H1 (cell line): Measurements from ENCODE around the gene RAP2B. TPM values are rescaled to one million over a fixed set of nuclear protein-coding genes. Genes with fewer than 3 reads are reported as not detected.

Source experiments
- CTCF ChIA-PET: fragments of 300-600 bp; sonication (Branson Sonifier 250); formaldehyde crosslinking; loops from one replicate; lab custom pipeline; 2021; ENCODE audit not compliant: partially characterized antibody; lab: Charles Lee
- POLR2A ChIA-PET: fragments of 300-600 bp; sonication (Branson Sonifier 250); formaldehyde crosslinking; loops from one replicate; lab custom pipeline; 2021; ENCODE audit warnings: inconsistent platforms; ENCODE audit not compliant: partially characterized antibody; lab: Charles Lee
- DNase-seq, 2 experiments: peaks; one replicate each; pipeline versions ENCODE4 v3.0.0 to v3.0.0-alpha.2; 2010 to 2022; ENCODE audit warnings: low spot score in 2 of 2, low read depth in 1 of 2, mixed read lengths in 1 of 2
- FAIRE-seq: peaks from 2 replicates; lab custom pipeline; 2011; peaks lifted over from hg19 to GRCh38; lab: Jason Lieb, UNC
- H2AFZ ChIP-seq: 2 replicates; pipeline ENCODE4 v1.8.1; 2012; ENCODE audit warnings: low read length, inconsistent platforms
- H2AK5ac ChIP-seq: 2 replicates; pipeline ENCODE4 v1.6.1; 2013; ENCODE audit warnings: low read depth, low read length
- H2BK120ac ChIP-seq: replicated peaks from 2 replicates; pipeline ENCODE3; 2013; ENCODE audit warnings: low read depth, low read length, inconsistent platforms
- H2BK12ac ChIP-seq: 2 replicates; pipeline ENCODE4 v1.6.1; 2013; ENCODE audit warnings: low read depth, low read length
- H2BK15ac ChIP-seq: 2 replicates; pipeline ENCODE4 v1.6.1; 2013; ENCODE audit warnings: low read length
- H2BK20ac ChIP-seq: 2 replicates; pipeline ENCODE4 v1.6.1; 2013; ENCODE audit warnings: low read length
- H2BK5ac ChIP-seq: 2 replicates; pipeline ENCODE4 v1.6.1; 2013; ENCODE audit warnings: low read depth, low read length
- H3K14ac ChIP-seq: 2 replicates; pipeline ENCODE4 v1.6.1; 2013; ENCODE audit warnings: inconsistent platforms; ENCODE audit not compliant: insufficient read length
- H3K18ac ChIP-seq: 2 replicates; pipeline ENCODE4 v1.6.1; 2013; ENCODE audit warnings: low read length; ENCODE audit errors: extremely low read depth
- H3K23ac ChIP-seq: 2 replicates; pipeline ENCODE4 v1.6.1; 2013; ENCODE audit warnings: inconsistent platforms; ENCODE audit not compliant: insufficient read length
- H3K23me2 ChIP-seq: 2 replicates; pipeline ENCODE4 v1.6.1; 2013; ENCODE audit warnings: low read depth, low read length
- H3K27ac ChIP-seq: 2 replicates; pipeline ENCODE4 v1.6.1; 2011; ENCODE audit warnings: low read depth, low read length, inconsistent platforms
- H3K27me3 ChIP-seq, 4 experiments: replicated peaks in 1 of 4; 1 replicate in 1 of 4; 2 replicates in 3 of 4; pipeline versions ENCODE4 v1.6.1 to v1.8.1; 2011 to 2013; ENCODE audit warnings: low read length in 3 of 4, mild to moderate bottlenecking in 3 of 4, inconsistent platforms in 2 of 4, mixed read lengths in 2 of 4, moderate library complexity in 1 of 4; ENCODE audit not compliant: control insufficient read depth in 3 of 4, insufficient read depth in 3 of 4; ENCODE audit errors: extremely low read depth in 1 of 4
- H3K36me3 ChIP-seq, 4 experiments: 2 replicates each; pipeline versions ENCODE4 v1.6.1 to v1.8.1; 2011 to 2013; ENCODE audit warnings: mild to moderate bottlenecking in 4 of 4, low read length in 3 of 4, moderate library complexity in 2 of 4, control low read depth in 1 of 4, inconsistent platforms in 1 of 4; ENCODE audit not compliant: insufficient read depth in 4 of 4, control insufficient read depth in 2 of 4
- H3K4ac ChIP-seq: replicated peaks from 2 replicates; pipeline ENCODE3; 2013; ENCODE audit warnings: low read length, low read depth, mixed read lengths, inconsistent platforms; ENCODE audit not compliant: insufficient read length
- H3K4me1 ChIP-seq, 4 experiments: replicated peaks in 1 of 4; 1 replicate in 1 of 4; 2 replicates in 3 of 4; pipeline versions ENCODE4 v1.6.1 to v1.8.1; 2011 to 2013; ENCODE audit warnings: low read length in 3 of 4, inconsistent platforms in 2 of 4, mixed read lengths in 1 of 4; ENCODE audit not compliant: insufficient read depth in 4 of 4, control insufficient read depth in 3 of 4
- H3K4me2 ChIP-seq, 2 experiments: 2 replicates each; pipeline versions ENCODE4 v1.6.1 to v1.8.1; 2011 to 2013; ENCODE audit warnings: low read depth in 2 of 2, low read length in 2 of 2, control low read depth in 1 of 2, inconsistent platforms in 1 of 2, mild to moderate bottlenecking in 1 of 2; ENCODE audit not compliant: insufficient read depth in 1 of 2
- H3K4me3 ChIP-seq, 4 experiments: fragments of 200-600, 300-600 bp in 1 of 4; sonication (generic), shearing (Covaris generic), sonication (Bioruptor Twin) in 1 of 4; 2 replicates each; pipeline versions ENCODE4 v1.5.1 to v1.8.1; 2011 to 2016; ENCODE audit warnings: low read length in 4 of 4, low read depth in 3 of 4, control low read depth in 2 of 4, inconsistent platforms in 2 of 4, mild to moderate bottlenecking in 2 of 4, mixed read lengths in 1 of 4, moderate library complexity in 1 of 4; ENCODE audit not compliant: insufficient read depth in 2 of 4; ENCODE audit errors: extremely low read depth in 1 of 4
- H3K56ac ChIP-seq: replicated peaks from 2 replicates; pipeline ENCODE3; 2013; ENCODE audit warnings: low read depth, mild to moderate bottlenecking, mixed read lengths, low read length, inconsistent platforms; ENCODE audit not compliant: insufficient read length
- H3K79me1 ChIP-seq: 2 replicates; pipeline ENCODE4 v1.6.1; 2013; ENCODE audit warnings: low read depth, low read length, control low read depth
- H3K79me2 ChIP-seq, 2 experiments: 2 replicates each; pipeline versions ENCODE4 v1.6.1 to v1.8.1; 2012 to 2013; ENCODE audit warnings: low read length in 2 of 2, mild to moderate bottlenecking in 2 of 2, inconsistent platforms in 1 of 2; ENCODE audit not compliant: insufficient read depth in 2 of 2, control insufficient read depth in 1 of 2
- H3K9ac ChIP-seq, 4 experiments: replicated peaks in 1 of 4; 1 replicate in 1 of 4; 2 replicates in 3 of 4; pipeline versions ENCODE4 v1.6.1 to v1.8.1; 2011 to 2013; ENCODE audit warnings: low read depth in 3 of 4, low read length in 3 of 4, control low read depth in 2 of 4, mild to moderate bottlenecking in 2 of 4, moderate library complexity in 2 of 4, inconsistent platforms in 1 of 4; ENCODE audit errors: extremely low read depth in 1 of 4
- H3K9me3 ChIP-seq, 2 experiments: 2 replicates each; pipeline versions ENCODE4 v1.6.1 to v1.8.1; 2012 to 2013; ENCODE audit warnings: mild to moderate bottlenecking in 2 of 2, moderate library complexity in 2 of 2, control low read depth in 1 of 2, inconsistent platforms in 1 of 2, low read depth in 1 of 2, low read length in 1 of 2, mixed read lengths in 1 of 2; ENCODE audit not compliant: insufficient read depth in 2 of 2
- H4K20me1 ChIP-seq, 2 experiments: replicated peaks in 1 of 2; 2 replicates each; pipeline versions ENCODE3 to v1.8.1; 2011 to 2013; ENCODE audit warnings: inconsistent platforms in 2 of 2, low read length in 2 of 2, mild to moderate bottlenecking in 1 of 2; ENCODE audit not compliant: insufficient read depth in 2 of 2, control insufficient read depth in 1 of 2
- H4K5ac ChIP-seq: 2 replicates; pipeline ENCODE4 v1.6.1; 2013; ENCODE audit warnings: low read length, low read depth, mixed read lengths, inconsistent platforms; ENCODE audit not compliant: insufficient read length
- H4K8ac ChIP-seq: 2 replicates; pipeline ENCODE4 v1.8.0; 2013; ENCODE audit warnings: mild to moderate bottlenecking, moderate library complexity, low read length, inconsistent platforms; ENCODE audit not compliant: insufficient read depth; ENCODE audit errors: extremely low read depth
- H4K91ac ChIP-seq: replicated peaks from 2 replicates; pipeline ENCODE3; 2013; ENCODE audit warnings: low read length, mixed read lengths, inconsistent platforms; ENCODE audit not compliant: insufficient read length
- ATF3 ChIP-seq: IDR thresholded peaks from 2 replicates; pipeline ENCODE4 v1.6.1; 2011; ENCODE audit warnings: low read depth, mild to moderate bottlenecking, low read length; ENCODE audit not compliant: insufficient read depth
- E2F6 ChIP-seq: IDR thresholded peaks from 2 replicates; pipeline ENCODE4 v1.6.1; 2012; ENCODE audit warnings: inconsistent platforms
- EGR1 ChIP-seq: IDR thresholded peaks from 2 replicates; pipeline ENCODE4 v1.6.1; 2011; ENCODE audit warnings: low read depth, low read length, borderline replicate concordance
- HDAC6 ChIP-seq: IDR thresholded peaks from one replicate; pipeline ENCODE4 v1.7.1; 2012; ENCODE audit warnings: low read depth, mild to moderate bottlenecking, inconsistent platforms, low read length, moderate library complexity
- PHF8 ChIP-seq: fragments of 200-600 bp; sonication (generic); conservative IDR thresholded peaks from 2 replicates; pipeline ENCODE4 v1.7.1; 2012; ENCODE audit warnings: low read depth, mild to moderate bottlenecking, inconsistent platforms, low read length, moderate library complexity
- RBBP5 ChIP-seq: IDR thresholded peaks from 2 replicates; pipeline ENCODE4 v1.7.1; 2012; ENCODE audit warnings: low read depth, mild to moderate bottlenecking, inconsistent platforms, low read length, moderate library complexity, borderline replicate concordance
- SAP30 ChIP-seq: fragments of 300-600 bp; sonication (generic); IDR thresholded peaks from 2 replicates; pipeline ENCODE4 v1.7.1; 2012; ENCODE audit warnings: low read length, moderate library complexity, mild to moderate bottlenecking, inconsistent platforms; ENCODE audit not compliant: insufficient read depth, insufficient replicate concordance
- SIN3A ChIP-seq, 2 experiments: IDR thresholded peaks in 1 of 2; conservative IDR thresholded peaks in 1 of 2; 2 replicates each; pipeline ENCODE4 v1.6.1; 2011 to 2012; ENCODE audit warnings: low read length in 2 of 2, improper control_type of control experiment in 1 of 2, low read depth in 1 of 2, mild to moderate bottlenecking in 1 of 2
- SIX5 ChIP-seq: IDR thresholded peaks from 2 replicates; pipeline ENCODE4 v1.6.1; 2011; ENCODE audit warnings: mild to moderate bottlenecking, low read depth, low read length
- USF2 ChIP-seq: IDR thresholded peaks from 2 replicates; pipeline ENCODE4 v1.6.1; 2011; ENCODE audit warnings: low read length, improper control_type of control experiment
- YY1 ChIP-seq: IDR thresholded peaks from 2 replicates; pipeline ENCODE4 v1.6.1; 2011; ENCODE audit warnings: low read depth, mild to moderate bottlenecking, low read length
- ZNF274 ChIP-seq: IDR thresholded peaks from 2 replicates; pipeline ENCODE4 v1.7.0; 2012; ENCODE audit warnings: low read length, borderline replicate concordance; ENCODE audit errors: extremely low read depth
- WGBS, 2 experiments: shearing (Covaris generic) in 1 of 2; methylation state at CpG; one replicate each; pipeline versions ENCODE4 v1.1.6 to v1.1.7; 2013 to 2015; ENCODE audit warnings: low lambda C conversion rate in 2 of 2, mixed read lengths in 2 of 2, inconsistent platforms in 1 of 2, low coverage in 1 of 2, missing lambda C conversion rate in 1 of 2; ENCODE audit not compliant: insufficient replicate concordance in 2 of 2, insufficient coverage in 1 of 2, insufficient read length in 1 of 2; ENCODE audit errors: extremely low coverage in 1 of 2, missing lambda C conversion rate in 1 of 2; 5-methylcytosine and 5-hydroxymethylcytosine counted together
- polyA plus RNA-seq, 7 experiments: library from polyadenylated mRNA; depleted of rRNA in 3 of 7; stranded (reverse) in 5 of 7; unstranded in 2 of 7; fragments of >200 nt in 5 of 7; fragments of 200-250 nt in 2 of 7; gene quantifications; 1 replicate in 5 of 7; 2 replicates in 1 of 7; 4 replicates in 1 of 7; pipeline versions ENCODE4 v1.2.1 to v1.2.3, GENCODE V29; 2011 to 2013; ENCODE audit warnings: missing spikeins in 2 of 7, mixed read lengths in 2 of 7
- total RNA-seq: library from RNA; stranded (reverse); fragmentation: NEBNext Ultra II Directional; extraction: Animal tissue kit (Norgen Biotek cat#: 25700); gene quantifications from 2 replicates; pipeline ENCODE4 v1.2.1, GENCODE V29; 2021

RAP2B gene
- total and polyA plus RNA-seq, 2 of the 8 experiments (the other 6 are each of a cell fraction or from before 2014, with no cell fraction given) = 7.5 to 20.3 TPM

GRCh38 chr3:153144071-153144470 lies 18.0 kb upstream of the RAP2B start:
- Histone ChIP-seq H3K4me2 (no peak overlapping the region), H3K23ac (no peak overlapping the region), H4K91ac (no peak overlapping the region), H2BK15ac (no peak overlapping the region), H3K79me1 (no peaks in the 10 kb centered on the region), H2BK120ac (no peak overlapping the region), H3K27me3 (no peaks in the 10 kb centered on the region), H2BK5ac (no peak overlapping the region), H3K36me3 (no peaks in the 10 kb centered on the region), H3K79me2 (no peaks in the 10 kb centered on the region), H4K5ac (no peak overlapping the region), H3K9ac (no peak overlapping the region), H2BK12ac (no peak overlapping the region), H2AFZ (no peak overlapping the region), H4K20me1 (no peaks in the 10 kb centered on the region), H3K18ac (no peak overlapping the region), H3K27ac (no peak overlapping the region), H2BK20ac (no peak overlapping the region), H3K4me1 (no peaks in the 10 kb centered on the region), H3K4ac (no peak overlapping the region), H2AK5ac (no peak overlapping the region), H3K14ac (no peak overlapping the region), H3K56ac (no peak overlapping the region), H4K8ac (no peak overlapping the region), H3K23me2 (no peaks in the 10 kb centered on the region), H3K9me3 (no peaks in the 10 kb centered on the region), H3K4me3 (no peak overlapping the region)
- 86% methylated on average over 1 of the region's 1 CpG; no CpG with 5 or more reads in 1 of the 2 experiments for WGBS, 2 experiments
- FAIRE-seq (no peak), DNase-seq (no peak)
- POLR2A ChIA-PET = no interaction called here
- CTCF ChIA-PET = no interaction called here
- TF ChIP-seq SIN3A (conservative IDR thresholded peaks at IDR 0.05 in 1 of 2, IDR thresholded peaks at IDR 0.05 in 1 of 2; ENCODE audit: low read depth in 1 of 2, low read length in 2 of 2) (no peak), ATF3 (no peak), E2F6 (no peak), USF2 (no peak), YY1 (no peak), SAP30 (no peak), HDAC6 (no peak), SIX5 (no peak), PHF8 (no peak), RBBP5 (no peak), EGR1 (no peak), ZNF274 (no peak)
